Uterus (tissue), 4 donors: ENCODE data around the gene IER5. TPM values are rescaled to one million over a fixed set of nuclear protein-coding genes. Genes with fewer than 3 reads are reported as not detected.

Experiments
- DNase-seq, 2 donors: peaks; one replicate each; pipeline ENCODE4 v3.0.0-alpha.2; 2019 to 2020
- H3K27ac ChIP-seq, 2 donors: fragments of 200-600 bp; sonication (generic); 1 replicate in 1 of 2; 2 replicates in 1 of 2; pipeline ENCODE4 v1.5.1; 2016 to 2018
- H3K27me3 ChIP-seq, 2 donors: fragments of 200-600 bp; sonication (generic); one replicate each; pipeline ENCODE4 v1.5.1; 2018 to 2019; ENCODE audit warnings: control low read depth in 1 of 2
- H3K36me3 ChIP-seq, 2 donors: fragments of 200-600 bp; sonication (generic); one replicate each; pipeline ENCODE4 v1.5.1; 2019; ENCODE audit warnings: control low read depth in 1 of 2
- H3K4me1 ChIP-seq, 2 donors: fragments of 200-600 bp; sonication (generic); one replicate each; pipeline ENCODE4 v1.5.1; 2018 to 2019; ENCODE audit warnings: control low read depth in 1 of 2
- H3K4me3 ChIP-seq, 2 donors: fragments of 200-600 bp; sonication (generic); 1 replicate in 1 of 2; 2 replicates in 1 of 2; pipeline ENCODE4 v1.5.1; 2018 to 2019; ENCODE audit warnings: mild to moderate bottlenecking in 1 of 2
- H3K9me3 ChIP-seq, 2 donors: fragments of 200-600 bp; sonication (generic); one replicate each; pipeline ENCODE4 v1.5.1; 2019; ENCODE audit warnings: control low read depth in 1 of 2
- CTCF ChIP-seq, 4 experiments: fragments of 200-600 bp in 2 of 4; fragments of 450-650 bp in 2 of 4; sonication (generic) in 2 of 4; IDR thresholded peaks; one replicate each; pipeline ENCODE4 v1.5.1; 2016 to 2019; ENCODE audit warnings: antibody characterized with exemption in 4 of 4, mild to moderate bottlenecking in 2 of 4, moderate library complexity in 1 of 4
- POLR2A ChIP-seq, 2 donors: fragments of 450-650 bp; IDR thresholded peaks; one replicate each; pipeline ENCODE4 v1.6.1; 2016; ENCODE audit warnings: antibody characterized with exemption in 2 of 2, mild to moderate bottlenecking in 1 of 2, moderate library complexity in 1 of 2
- intact Hi-C: fragments of 100-400 bp; cut with DNase I; formaldehyde crosslinking; loops from one replicate; pipeline ENCODE4 v1.15.1; 2023; ENCODE audit warnings: low total_unique reads
- total RNA-seq, 4 donors: library from RNA; depleted of rRNA in 3 of 4; stranded (reverse); fragments of >200 nt in 3 of 4; gene quantifications; one replicate each; pipeline versions ENCODE4 v1.1.0 to v1.2.4, GENCODE V29; 2014 to 2023
- donor health status: DM: yes; HTN: yes; CAD: no.

IER5 gene
- total RNA-seq, 4 donors from 2014 or later: 19.4 to 34.8 (median 24.2) TPM

GRCh38 chr1:181064011-181064623, 24.4 kb upstream of the IER5 start:
- Histone ChIP-seq H3K27ac (no peak overlapping the region), H3K9me3 (no peaks in the 10 kb centered on the region), H3K4me3 (no peak overlapping the region), H3K4me1 (no peaks in the 10 kb centered on the region), H3K36me3 (no peaks in the 10 kb centered on the region), H3K27me3 (no peaks in the 10 kb centered on the region)
- DNase-seq: no peak
- intact Hi-C loops: no loop called here
- TF ChIP-seq POLR2A (IDR thresholded peaks at IDR 0.05): no peak
- no peak for TF ChIP-seq CTCF (IDR thresholded peaks at IDR 0.05)

- intact Hi-C loops: no loop called here
Observed at GRCh38 chr1:181064702-181065101, 23.8 kb upstream of the IER5 start.

GRCh38 chr1:181073638-181074037, 14.9 kb upstream of the IER5 start:
- intact Hi-C loops: no loop called here
- Histone ChIP-seq H3K36me3 (no peaks in the 10 kb centered on the region), H3K4me3 (no peak overlapping the region), H3K27ac (no peak overlapping the region), H3K27me3 (no peaks in the 10 kb centered on the region), H3K9me3 (no peaks in the 10 kb centered on the region), H3K4me1 (no peaks in the 10 kb centered on the region)
- TF ChIP-seq CTCF (IDR thresholded peaks at IDR 0.05): no peak
- no peak for TF ChIP-seq POLR2A (IDR thresholded peaks at IDR 0.05)
- no peak for DNase-seq

More at GRCh38 chr1:181064702-181065101, 23.8 kb upstream of the IER5 start:
- Histone ChIP-seq H3K9me3 (no peaks in the 10 kb centered on the region), H3K27ac (no peak overlapping the region), H3K4me1 (no peaks in the 10 kb centered on the region), H3K4me3 (no peak overlapping the region), H3K27me3 (no peaks in the 10 kb centered on the region), H3K36me3 (no peaks in the 10 kb centered on the region)
- TF ChIP-seq CTCF (IDR thresholded peaks at IDR 0.05): no peak
- TF ChIP-seq POLR2A (IDR thresholded peaks at IDR 0.05): no peak
- DNase-seq: no peak

- Histone ChIP-seq H3K4me3 (no peak overlapping the region), H3K9me3 (no peaks in the 10 kb centered on the region), H3K4me1 (no peaks in the 10 kb centered on the region), H3K27me3 (no peaks in the 10 kb centered on the region), H3K36me3 (no peaks in the 10 kb centered on the region), H3K27ac (no peak overlapping the region)
- no peak for DNase-seq
- TF ChIP-seq CTCF (IDR thresholded peaks at IDR 0.05) (no peak), POLR2A (IDR thresholded peaks at IDR 0.05) (no peak)
- intact Hi-C loops: no loop called here
Observed at GRCh38 chr1:181075766-181076350, 12.6 kb upstream of the IER5 start.

- H3K4me3 ChIP-seq: no peak overlapping the region
- TF ChIP-seq POLR2A (IDR thresholded peaks at IDR 0.05): no peak
- no peak for TF ChIP-seq CTCF (IDR thresholded peaks at IDR 0.05)
- no peaks in the 10 kb centered on the region for H3K4me1 ChIP-seq
- no peaks in the 10 kb centered on the region for H3K36me3 ChIP-seq
- no peaks in the 10 kb centered on the region for H3K9me3 ChIP-seq
- no peaks in the 10 kb centered on the region for H3K27me3 ChIP-seq
- intact Hi-C loops: no loop called here
- DNase-seq: no peak
- no peak overlapping the region for H3K27ac ChIP-seq
Observed at GRCh38 chr1:181076852-181077251, 11.6 kb upstream of the IER5 start.
